Calu3 (cell line): Measurements from ENCODE around the gene NDOR1. TPM values are rescaled to one million over a fixed set of nuclear protein-coding genes. Genes with fewer than 3 reads are reported as not detected.

Experiments
- BruUV-seq: library from RNA; stranded (reverse); fragments of 400-500 nt; replicated peaks from 2 replicates; lab custom pipeline; 2021; lab: Mats Ljungman, UMichigan
- CTCF ChIA-PET: fragments of 300-600 bp; sonication (Branson Sonifier 250); formaldehyde crosslinking; loops from one replicate; lab custom pipeline; 2022; ENCODE audit warnings: antibody characterized with exemption; lab: Charles Lee
- DNase-seq: peaks from one replicate; pipeline ENCODE4 v3.0.0; 2022
- H3K27ac Mint-ChIP-seq: one replicate; pipeline ENCODE4 v1.8.0; 2022; ENCODE audit warnings: mixed read lengths; ENCODE audit not compliant: unreplicated experiment
- H3K27me3 Mint-ChIP-seq: one replicate; pipeline ENCODE4 v1.8.0; 2022; ENCODE audit warnings: mixed read lengths; ENCODE audit not compliant: unreplicated experiment
- H3K36me3 Mint-ChIP-seq: one replicate; pipeline ENCODE4 v1.8.0; 2022; ENCODE audit warnings: mild to moderate bottlenecking, moderate library complexity, mixed read lengths; ENCODE audit not compliant: insufficient read depth, unreplicated experiment
- H3K4me1 Mint-ChIP-seq: one replicate; pipeline ENCODE4 v1.8.0; 2022; ENCODE audit warnings: mild to moderate bottlenecking, low read depth, mixed read lengths; ENCODE audit not compliant: unreplicated experiment
- H3K4me3 Mint-ChIP-seq: one replicate; pipeline ENCODE4 v1.8.0; 2022; ENCODE audit warnings: mild to moderate bottlenecking, low read depth, moderate library complexity, mixed read lengths; ENCODE audit not compliant: unreplicated experiment
- H3K9me3 Mint-ChIP-seq: one replicate; pipeline ENCODE4 v1.8.0; 2022; ENCODE audit warnings: low read depth, mixed read lengths; ENCODE audit not compliant: unreplicated experiment
- CTCF ChIP-seq: fragments of 200-600 bp; IDR thresholded peaks from one replicate; pipeline ENCODE4 v1.8.0; 2022; ENCODE audit warnings: antibody characterized with exemption; ENCODE audit not compliant: unreplicated experiment
- intact Hi-C: fragments of 100-400 bp; cut with micrococcal nuclease; formaldehyde crosslinking; loops from one replicate; pipeline ENCODE4 v1.10.0; 2022; ENCODE audit not compliant: unreplicated experiment
- total RNA-seq: library from RNA; stranded (reverse); gene quantifications from 2 replicates; pipeline ENCODE4 v1.2.3, GENCODE V29; 2022

NDOR1 gene
- total RNA-seq, 1 experiment from 2014 or later, result 27.7 TPM

DNA sequence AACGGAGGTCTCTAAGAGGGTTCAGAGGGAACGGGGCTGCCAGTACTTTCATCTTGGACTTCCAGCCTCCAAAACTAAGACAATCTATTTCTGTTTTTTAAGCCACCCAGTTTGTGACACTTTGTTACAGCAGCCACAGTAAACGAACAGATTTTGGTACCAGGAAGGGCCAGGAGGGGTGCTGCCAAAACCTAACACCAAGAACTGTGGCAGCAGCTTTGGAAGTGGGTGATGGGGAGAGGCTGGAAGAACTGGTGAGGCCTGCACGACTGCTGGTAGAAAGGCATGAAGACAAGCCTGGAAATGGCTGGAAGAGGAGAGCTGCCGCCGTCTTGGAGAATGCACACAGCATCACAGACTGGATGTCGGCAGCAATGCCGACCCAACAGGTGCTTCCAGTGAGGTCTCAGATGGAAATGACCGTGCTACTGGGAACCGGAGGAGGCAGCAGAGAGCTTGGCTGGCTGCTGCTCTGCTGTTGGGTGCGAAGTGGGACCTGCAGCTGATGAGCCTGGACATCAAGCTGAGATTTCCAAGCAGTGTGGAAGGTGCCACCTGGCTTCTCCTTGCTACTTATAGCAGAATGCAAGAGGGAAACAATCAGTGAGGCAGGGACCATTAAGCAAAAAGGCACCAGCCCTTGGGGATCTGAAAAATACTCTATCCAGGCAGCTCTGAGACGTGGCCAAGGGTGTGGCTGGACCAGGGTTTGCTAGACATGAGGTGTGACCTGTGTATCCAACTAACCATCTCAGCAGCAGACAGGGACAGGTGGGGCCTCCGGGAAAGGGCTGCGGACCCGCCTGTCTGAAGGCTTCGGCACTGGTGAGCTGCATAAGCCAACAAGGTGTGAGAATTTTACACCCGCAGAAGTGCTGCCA, 29.0 kb upstream of the NDOR1 start:
- Mint-ChIP-seq H3K4me1 (peaks cover 9% of the 10 kb centered on the region), H3K27me3 (peaks cover 11% of the 10 kb centered on the region), H3K27ac (no peak overlapping the region), H3K9me3 (no peaks in the 10 kb centered on the region), H3K4me3 (no peak overlapping the region), H3K36me3 (peaks cover 8% of the 10 kb centered on the region)
- CTCF ChIA-PET, result interaction anchor here (0.5 to 1.3 kb wide), 5 partner anchors 45 to 90 kb away, joined by 3 to 8 read pairs (median 3); partner anchors contain the start of gene RNF224
- DNase-seq, result peak; percentile 51
- no TSS peak for BruUV-seq
- intact Hi-C loops, result loop anchor here (5.0 kb wide), 1 partner anchor 51 kb away; the partner anchor contains the start of genes CYSRT1 and RNF224
- TF ChIP-seq CTCF, result no peak

GRCh38 chr9:137178201-137178938, 27.1 kb upstream of the NDOR1 start:
- DNase-seq, result no peak
- no peaks in the 10 kb centered on the region for H3K9me3 Mint-ChIP-seq
- peaks cover 9% of the 10 kb centered on the region for H3K4me1 Mint-ChIP-seq
- no peak overlapping the region for H3K4me3 Mint-ChIP-seq
- CTCF ChIA-PET, result no interaction called here
- no peak overlapping the region for H3K27ac Mint-ChIP-seq
- intact Hi-C loops, result loop anchor here (5.0 kb wide), 1 partner anchor 49 kb away; the partner anchor contains the start of genes CYSRT1 and RNF224
- peaks cover 4% of the 10 kb centered on the region for H3K27me3 Mint-ChIP-seq
- no TSS peak for BruUV-seq
- peaks cover 11% of the 10 kb centered on the region for H3K36me3 Mint-ChIP-seq
- TF ChIP-seq CTCF, result no peak

- CTCF ChIA-PET, result no interaction called here
- no TSS peak for BruUV-seq
These were observed 26.4 kb upstream of the NDOR1 start for GRCh38 chr9:137178939-137179630.

More at GRCh38 chr9:137178939-137179630, 26.4 kb upstream of the NDOR1 start:
- Mint-ChIP-seq H3K36me3 (peaks cover 14% of the 10 kb centered on the region), H3K9me3 (no peaks in the 10 kb centered on the region), H3K27ac (no peak overlapping the region), H3K4me1 (peaks cover 9% of the 10 kb centered on the region), H3K4me3 (no peak overlapping the region), H3K27me3 (no peaks in the 10 kb centered on the region)
- DNase-seq, result no peak
- intact Hi-C loops, result loop anchor here (5.0 kb wide), 1 partner anchor 48 kb away; the partner anchor contains the start of genes CYSRT1 and RNF224
- TF ChIP-seq CTCF, result no peak
